H1 (cell line): ENCODE data around the gene TBKBP1. TPM values are rescaled to one million over a fixed set of nuclear protein-coding genes. Genes with fewer than 3 reads are reported as not detected.

Experiments
- CTCF ChIA-PET: fragments of 300-600 bp; sonication (Branson Sonifier 250); formaldehyde crosslinking; loops from one replicate; lab custom pipeline; 2021; ENCODE audit not compliant: partially characterized antibody; lab: Charles Lee
- POLR2A ChIA-PET: fragments of 300-600 bp; sonication (Branson Sonifier 250); formaldehyde crosslinking; loops from one replicate; lab custom pipeline; 2021; ENCODE audit warnings: inconsistent platforms; ENCODE audit not compliant: partially characterized antibody; lab: Charles Lee
- DNase-seq, 2 experiments: peaks; one replicate each; pipeline versions ENCODE4 v3.0.0 to v3.0.0-alpha.2; 2010 to 2022; ENCODE audit warnings: low spot score in 2 of 2, low read depth in 1 of 2, mixed read lengths in 1 of 2
- FAIRE-seq: peaks from 2 replicates; lab custom pipeline; 2011; peaks lifted over from hg19 to GRCh38; lab: Jason Lieb, UNC
- H2AFZ ChIP-seq: 2 replicates; pipeline ENCODE4 v1.8.1; 2012; ENCODE audit warnings: low read length, inconsistent platforms
- H2AK5ac ChIP-seq: 2 replicates; pipeline ENCODE4 v1.6.1; 2013; ENCODE audit warnings: low read depth, low read length
- H2BK120ac ChIP-seq: replicated peaks from 2 replicates; pipeline ENCODE3; 2013; ENCODE audit warnings: low read depth, low read length, inconsistent platforms
- H2BK12ac ChIP-seq: 2 replicates; pipeline ENCODE4 v1.6.1; 2013; ENCODE audit warnings: low read depth, low read length
- H2BK15ac ChIP-seq: 2 replicates; pipeline ENCODE4 v1.6.1; 2013; ENCODE audit warnings: low read length
- H2BK20ac ChIP-seq: 2 replicates; pipeline ENCODE4 v1.6.1; 2013; ENCODE audit warnings: low read length
- H2BK5ac ChIP-seq: 2 replicates; pipeline ENCODE4 v1.6.1; 2013; ENCODE audit warnings: low read depth, low read length
- H3K14ac ChIP-seq: 2 replicates; pipeline ENCODE4 v1.6.1; 2013; ENCODE audit warnings: inconsistent platforms; ENCODE audit not compliant: insufficient read length
- H3K18ac ChIP-seq: 2 replicates; pipeline ENCODE4 v1.6.1; 2013; ENCODE audit warnings: low read length; ENCODE audit errors: extremely low read depth
- H3K23ac ChIP-seq: 2 replicates; pipeline ENCODE4 v1.6.1; 2013; ENCODE audit warnings: inconsistent platforms; ENCODE audit not compliant: insufficient read length
- H3K23me2 ChIP-seq: 2 replicates; pipeline ENCODE4 v1.6.1; 2013; ENCODE audit warnings: low read depth, low read length
- H3K27ac ChIP-seq: 2 replicates; pipeline ENCODE4 v1.6.1; 2011; ENCODE audit warnings: low read depth, low read length, inconsistent platforms
- H3K27me3 ChIP-seq, 4 experiments: replicated peaks in 1 of 4; 1 replicate in 1 of 4; 2 replicates in 3 of 4; pipeline versions ENCODE4 v1.6.1 to v1.8.1; 2011 to 2013; ENCODE audit warnings: low read length in 3 of 4, mild to moderate bottlenecking in 3 of 4, inconsistent platforms in 2 of 4, mixed read lengths in 2 of 4, moderate library complexity in 1 of 4; ENCODE audit not compliant: control insufficient read depth in 3 of 4, insufficient read depth in 3 of 4; ENCODE audit errors: extremely low read depth in 1 of 4
- H3K36me3 ChIP-seq, 4 experiments: 2 replicates each; pipeline versions ENCODE4 v1.6.1 to v1.8.1; 2011 to 2013; ENCODE audit warnings: mild to moderate bottlenecking in 4 of 4, low read length in 3 of 4, moderate library complexity in 2 of 4, control low read depth in 1 of 4, inconsistent platforms in 1 of 4; ENCODE audit not compliant: insufficient read depth in 4 of 4, control insufficient read depth in 2 of 4
- H3K4ac ChIP-seq: replicated peaks from 2 replicates; pipeline ENCODE3; 2013; ENCODE audit warnings: low read length, low read depth, mixed read lengths, inconsistent platforms; ENCODE audit not compliant: insufficient read length
- H3K4me1 ChIP-seq, 4 experiments: replicated peaks in 1 of 4; 1 replicate in 1 of 4; 2 replicates in 3 of 4; pipeline versions ENCODE4 v1.6.1 to v1.8.1; 2011 to 2013; ENCODE audit warnings: low read length in 3 of 4, inconsistent platforms in 2 of 4, mixed read lengths in 1 of 4; ENCODE audit not compliant: insufficient read depth in 4 of 4, control insufficient read depth in 3 of 4
- H3K4me2 ChIP-seq, 2 experiments: 2 replicates each; pipeline versions ENCODE4 v1.6.1 to v1.8.1; 2011 to 2013; ENCODE audit warnings: low read depth in 2 of 2, low read length in 2 of 2, control low read depth in 1 of 2, inconsistent platforms in 1 of 2, mild to moderate bottlenecking in 1 of 2; ENCODE audit not compliant: insufficient read depth in 1 of 2
- H3K4me3 ChIP-seq, 4 experiments: fragments of 200-600, 300-600 bp in 1 of 4; sonication (generic), shearing (Covaris generic), sonication (Bioruptor Twin) in 1 of 4; 2 replicates each; pipeline versions ENCODE4 v1.5.1 to v1.8.1; 2011 to 2016; ENCODE audit warnings: low read length in 4 of 4, low read depth in 3 of 4, control low read depth in 2 of 4, inconsistent platforms in 2 of 4, mild to moderate bottlenecking in 2 of 4, mixed read lengths in 1 of 4, moderate library complexity in 1 of 4; ENCODE audit not compliant: insufficient read depth in 2 of 4; ENCODE audit errors: extremely low read depth in 1 of 4
- H3K56ac ChIP-seq: replicated peaks from 2 replicates; pipeline ENCODE3; 2013; ENCODE audit warnings: low read depth, mild to moderate bottlenecking, mixed read lengths, low read length, inconsistent platforms; ENCODE audit not compliant: insufficient read length
- H3K79me1 ChIP-seq: 2 replicates; pipeline ENCODE4 v1.6.1; 2013; ENCODE audit warnings: low read depth, low read length, control low read depth
- H3K79me2 ChIP-seq, 2 experiments: 2 replicates each; pipeline versions ENCODE4 v1.6.1 to v1.8.1; 2012 to 2013; ENCODE audit warnings: low read length in 2 of 2, mild to moderate bottlenecking in 2 of 2, inconsistent platforms in 1 of 2; ENCODE audit not compliant: insufficient read depth in 2 of 2, control insufficient read depth in 1 of 2
- H3K9ac ChIP-seq, 4 experiments: replicated peaks in 1 of 4; 1 replicate in 1 of 4; 2 replicates in 3 of 4; pipeline versions ENCODE4 v1.6.1 to v1.8.1; 2011 to 2013; ENCODE audit warnings: low read depth in 3 of 4, low read length in 3 of 4, control low read depth in 2 of 4, mild to moderate bottlenecking in 2 of 4, moderate library complexity in 2 of 4, inconsistent platforms in 1 of 4; ENCODE audit errors: extremely low read depth in 1 of 4
- H3K9me3 ChIP-seq, 2 experiments: 2 replicates each; pipeline versions ENCODE4 v1.6.1 to v1.8.1; 2012 to 2013; ENCODE audit warnings: mild to moderate bottlenecking in 2 of 2, moderate library complexity in 2 of 2, control low read depth in 1 of 2, inconsistent platforms in 1 of 2, low read depth in 1 of 2, low read length in 1 of 2, mixed read lengths in 1 of 2; ENCODE audit not compliant: insufficient read depth in 2 of 2
- H4K20me1 ChIP-seq, 2 experiments: replicated peaks in 1 of 2; 2 replicates each; pipeline versions ENCODE3 to v1.8.1; 2011 to 2013; ENCODE audit warnings: inconsistent platforms in 2 of 2, low read length in 2 of 2, mild to moderate bottlenecking in 1 of 2; ENCODE audit not compliant: insufficient read depth in 2 of 2, control insufficient read depth in 1 of 2
- H4K5ac ChIP-seq: 2 replicates; pipeline ENCODE4 v1.6.1; 2013; ENCODE audit warnings: low read length, low read depth, mixed read lengths, inconsistent platforms; ENCODE audit not compliant: insufficient read length
- H4K8ac ChIP-seq: 2 replicates; pipeline ENCODE4 v1.8.0; 2013; ENCODE audit warnings: mild to moderate bottlenecking, moderate library complexity, low read length, inconsistent platforms; ENCODE audit not compliant: insufficient read depth; ENCODE audit errors: extremely low read depth
- H4K91ac ChIP-seq: replicated peaks from 2 replicates; pipeline ENCODE3; 2013; ENCODE audit warnings: low read length, mixed read lengths, inconsistent platforms; ENCODE audit not compliant: insufficient read length
- E2F6 ChIP-seq: IDR thresholded peaks from 2 replicates; pipeline ENCODE4 v1.6.1; 2012; ENCODE audit warnings: inconsistent platforms
- EGR1 ChIP-seq: IDR thresholded peaks from 2 replicates; pipeline ENCODE4 v1.6.1; 2011; ENCODE audit warnings: low read depth, low read length, borderline replicate concordance
- FOSL1 ChIP-seq: IDR thresholded peaks from 2 replicates; pipeline ENCODE4 v1.6.1; 2011; ENCODE audit warnings: mild to moderate bottlenecking, low read depth, low read length, moderate library complexity; ENCODE audit not compliant: insufficient read depth
- RAD21 ChIP-seq, 2 experiments: IDR thresholded peaks in 1 of 2; conservative IDR thresholded peaks in 1 of 2; 2 replicates each; pipeline ENCODE4 v1.6.1; 2011; ENCODE audit warnings: low read depth in 2 of 2, low read length in 2 of 2, improper control_type of control experiment in 1 of 2, inconsistent platforms in 1 of 2, mild to moderate bottlenecking in 1 of 2, moderate library complexity in 1 of 2
- SRF ChIP-seq: IDR thresholded peaks from 2 replicates; pipeline ENCODE4 v1.6.1; 2011; ENCODE audit warnings: mild to moderate bottlenecking, low read depth, low read length, moderate library complexity
- SUZ12 ChIP-seq: fragments of 200-600 bp; sonication (generic); IDR thresholded peaks from 2 replicates; pipeline ENCODE4 v1.6.1; 2012; ENCODE audit warnings: mild to moderate bottlenecking, inconsistent platforms, low read length, moderate library complexity, mixed read lengths
- WGBS, 2 experiments: shearing (Covaris generic) in 1 of 2; methylation state at CpG; one replicate each; pipeline versions ENCODE4 v1.1.6 to v1.1.7; 2013 to 2015; ENCODE audit warnings: low lambda C conversion rate in 2 of 2, mixed read lengths in 2 of 2, inconsistent platforms in 1 of 2, low coverage in 1 of 2, missing lambda C conversion rate in 1 of 2; ENCODE audit not compliant: insufficient replicate concordance in 2 of 2, insufficient coverage in 1 of 2, insufficient read length in 1 of 2; ENCODE audit errors: extremely low coverage in 1 of 2, missing lambda C conversion rate in 1 of 2; 5-methylcytosine and 5-hydroxymethylcytosine counted together
- polyA plus RNA-seq, 7 experiments: library from polyadenylated mRNA; depleted of rRNA in 3 of 7; stranded (reverse) in 5 of 7; unstranded in 2 of 7; fragments of >200 nt in 5 of 7; fragments of 200-250 nt in 2 of 7; gene quantifications; 1 replicate in 5 of 7; 2 replicates in 1 of 7; 4 replicates in 1 of 7; pipeline versions ENCODE4 v1.2.1 to v1.2.3, GENCODE V29; 2011 to 2013; ENCODE audit warnings: missing spikeins in 2 of 7, mixed read lengths in 2 of 7
- total RNA-seq: library from RNA; stranded (reverse); fragmentation: NEBNext Ultra II Directional; extraction: Animal tissue kit (Norgen Biotek cat#: 25700); gene quantifications from 2 replicates; pipeline ENCODE4 v1.2.1, GENCODE V29; 2021

The TBKBP1 gene
- total and polyA plus RNA-seq, 2 of the 8 experiments (the other 6 are each of a cell fraction or from before 2014, with no cell fraction given): 6.3 to 15.1 TPM

DNA sequence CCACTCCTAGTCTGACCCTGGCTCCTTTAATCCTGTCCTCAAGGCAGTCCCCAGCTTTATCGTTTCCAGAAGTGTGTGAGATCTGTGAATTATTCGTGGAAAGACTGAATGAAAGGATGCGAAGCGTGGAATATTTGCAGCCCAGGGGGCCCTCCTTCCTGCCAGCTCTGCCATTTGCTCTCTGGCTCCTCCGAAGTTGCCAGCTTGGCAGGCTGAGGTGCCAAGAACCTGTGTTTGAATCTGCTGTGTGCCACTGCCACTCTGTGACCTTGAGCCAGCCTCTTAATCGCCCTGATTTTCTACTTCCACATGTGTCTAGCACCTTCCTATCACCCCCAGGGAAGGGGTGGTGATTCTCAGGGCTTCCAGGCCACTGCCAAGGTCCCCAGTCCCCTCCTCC lies 10.8 kb downstream of the TBKBP1 start:
- Histone ChIP-seq H4K5ac (no peak overlapping the region), H3K23me2 (peaks cover 2% of the 10 kb centered on the region; the same call in 1 of the 2 replicates), H3K9ac (no peak overlapping the region), H3K36me3 (no peaks in the 10 kb centered on the region), H3K18ac (no peak overlapping the region), H4K20me1 (peaks cover 0 to 2% of the 10 kb centered on the region in 2 experiments), H2BK15ac (no peak overlapping the region), H2BK120ac (no peak overlapping the region), H2AFZ (no peak overlapping the region), H2BK20ac (no peak overlapping the region), H3K27ac (no peak overlapping the region), H3K4ac (no peak overlapping the region), H2BK5ac (no peak overlapping the region), H3K27me3 (peaks cover 0 to 14% (median 5%) of the 10 kb centered on the region in 4 experiments; a peak in 4 of 7 replicates), H3K56ac (no peak overlapping the region), H2BK12ac (no peak overlapping the region), H3K14ac (no peak overlapping the region), H3K79me1 (no peaks in the 10 kb centered on the region), H3K79me2 (no peaks in the 10 kb centered on the region), H3K4me2 (no peak overlapping the region), H3K23ac (no peak overlapping the region), H4K8ac (no peak overlapping the region), H3K9me3 (no peaks in the 10 kb centered on the region), H4K91ac (no peak overlapping the region), H3K4me3 (no peak overlapping the region), H3K4me1 (peaks cover 0 to 5% (median 3%) of the 10 kb centered on the region in 4 experiments; a peak in 5 of 7 replicates)
- ChIA-PET CTCF (interaction anchor here (0.8 to 19.8 kb wide), 5 partner anchors 11 to 39 kb away, joined by 3 to 441 read pairs (median 3); partner anchors contain the start of gene TBX21), POLR2A (interaction anchor here (0.7 to 2.3 kb wide), 7 partner anchors 12 to 106 kb away, joined by 3 to 6 read pairs (median 4); no protein-coding TSS in a partner anchor)
- 88% methylated on average over 6 of the region's 6 CpGs; no CpG with 5 or more reads in 1 of the 2 experiments for WGBS, 2 experiments
- no peak for DNase-seq
- TF ChIP-seq SUZ12: no peak
- TF ChIP-seq FOSL1: no peak
- TF ChIP-seq RAD21 (IDR thresholded peaks at IDR 0.05 in 1 of 2, conservative IDR thresholded peaks at IDR 0.05 in 1 of 2; ENCODE audit: low read depth in 2 of 2, low read length in 2 of 2): no peak
- no peak for TF ChIP-seq E2F6
- TF ChIP-seq SRF: no peak
- TF ChIP-seq EGR1: no peak
- TF ChIP-seq, all 59 proteins: peak for 0
- no peak for FAIRE-seq
- no peak overlapping the region for H2AK5ac ChIP-seq
